ENCODE data around the gene SLC6A11. TPM values are rescaled to one million over a fixed set of nuclear protein-coding genes. Genes with fewer than 3 reads are reported as not detected.

SLC6A11 gene
- total and polyA plus RNA-seq, 2 experiments from 2014 or later: 0.18 TPM; not detected in 1

DNA sequence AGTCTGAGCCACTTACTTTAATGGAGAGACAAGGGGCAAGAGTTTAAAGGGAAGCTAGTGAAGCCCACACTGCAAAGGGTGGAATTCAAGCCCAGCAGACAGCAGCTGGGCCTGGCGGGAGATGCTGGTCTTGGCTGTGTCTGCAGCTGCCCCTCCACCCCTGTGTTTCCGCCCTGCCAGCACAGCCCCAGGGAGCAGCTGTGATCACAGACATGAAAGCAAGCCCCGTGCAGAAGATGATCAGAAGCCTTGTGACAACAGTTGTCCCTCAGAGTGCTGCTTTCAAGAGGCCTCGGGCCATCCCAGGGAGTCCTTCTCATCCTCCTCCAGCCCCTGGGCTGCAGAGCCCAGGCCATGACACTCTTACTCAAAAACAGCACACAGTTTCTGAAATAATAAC is 152.4 kb downstream of the SLC6A11 start:
- H3K4me3 ChIP-seq: no peak overlapping the region
- H3K27me3 ChIP-seq: peaks cover 21% of the 10 kb centered on the region
- H3K4me1 ChIP-seq (ENCODE audit: low read depth): no peaks in the 10 kb centered on the region
- DNase-seq (ENCODE audit: low read depth in 1 of 2, low spot score in 1 of 2): no peak
- no peak for TF ChIP-seq CTCF (IDR thresholded peaks at IDR 0.05; ENCODE audit: low read depth, low read length)
- no peaks in the 10 kb centered on the region for H3K36me3 ChIP-seq
- no peak overlapping the region for H3K27ac ChIP-seq
- H3K9me3 ChIP-seq (ENCODE audit: low read depth): no peaks in the 10 kb centered on the region

DNA sequence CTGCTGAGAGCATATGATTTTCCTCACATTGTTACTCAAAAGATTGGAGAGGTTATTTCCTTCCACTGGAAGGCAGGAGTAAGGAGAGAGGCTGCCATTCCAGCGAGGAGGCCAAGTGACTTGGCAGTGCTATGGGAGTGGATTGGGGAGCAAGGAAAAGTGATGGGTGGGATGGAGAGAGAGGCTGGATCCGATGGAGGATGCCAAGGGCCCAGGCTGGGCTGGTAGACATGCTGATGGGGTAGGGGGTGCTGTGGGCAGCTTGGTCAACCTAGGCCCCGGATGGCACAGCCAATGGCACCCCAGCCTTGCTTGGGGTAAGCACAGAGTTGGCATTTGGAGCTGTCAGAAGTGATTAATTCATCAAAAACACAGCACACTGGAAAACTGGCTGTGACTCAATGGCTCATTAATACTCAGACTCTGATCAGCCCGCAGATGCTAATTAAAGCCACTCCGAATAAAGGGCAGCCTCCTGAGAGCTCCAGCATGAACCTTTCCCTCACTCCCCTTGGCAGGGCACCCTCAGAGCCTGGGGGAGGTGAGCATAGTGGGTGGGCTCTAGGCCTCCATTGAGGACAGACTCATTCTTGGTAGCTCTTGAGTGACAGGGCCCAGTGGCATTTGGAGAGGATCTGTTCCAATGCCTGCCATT is 154.4 kb downstream of the SLC6A11 start:
- H3K27me3 ChIP-seq: peaks cover 21% of the 10 kb centered on the region
- no peaks in the 10 kb centered on the region for H3K4me1 ChIP-seq (ENCODE audit: low read depth)
- no peak for DNase-seq (ENCODE audit: low read depth in 1 of 2, low spot score in 1 of 2)
- TF ChIP-seq CTCF (IDR thresholded peaks at IDR 0.05; ENCODE audit: low read depth, low read length): no peak
- no peaks in the 10 kb centered on the region for H3K36me3 ChIP-seq
- H3K9me3 ChIP-seq (ENCODE audit: low read depth): no peaks in the 10 kb centered on the region
- H3K27ac ChIP-seq: no peak overlapping the region
- no peak overlapping the region for H3K4me3 ChIP-seq

DNA sequence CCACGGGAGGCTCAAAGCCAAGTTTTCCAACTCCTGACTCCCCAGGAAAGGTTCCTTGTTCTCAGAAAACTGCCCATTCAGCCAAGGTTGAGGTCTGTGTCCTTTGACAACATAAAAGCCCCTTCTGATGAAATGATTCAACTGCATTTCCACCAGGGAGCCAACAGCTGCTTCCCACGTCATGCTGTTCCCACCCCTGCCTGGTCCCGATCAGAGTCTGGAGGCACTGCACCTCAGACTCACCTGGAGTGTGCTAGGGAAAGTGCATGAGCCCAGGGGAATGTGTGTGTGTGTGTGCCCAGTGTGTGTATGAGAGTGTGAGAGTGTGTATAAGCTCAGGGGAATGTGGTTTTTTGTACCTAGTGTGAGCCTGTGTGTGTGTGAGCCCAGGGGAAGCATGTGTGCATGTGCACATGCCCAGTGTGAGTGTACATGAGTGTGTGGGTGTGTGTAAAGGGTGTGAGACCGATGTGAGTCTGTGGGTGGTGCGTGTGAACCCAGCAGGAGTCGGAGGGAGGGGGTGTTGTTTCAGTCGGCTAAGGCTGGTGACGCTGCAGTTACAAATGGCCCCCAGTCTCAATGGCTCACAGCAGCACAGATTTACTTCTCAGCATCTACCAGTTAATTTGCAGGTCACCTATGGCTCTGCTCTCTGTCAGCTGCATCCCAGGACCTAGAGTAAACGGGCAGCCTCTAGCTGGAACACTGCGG is 156.2 kb downstream of the SLC6A11 start:
- Histone ChIP-seq H3K27ac (no peak overlapping the region), H3K4me3 (no peak overlapping the region), H3K9me3 (ENCODE audit: low read depth) (no peaks in the 10 kb centered on the region), H3K36me3 (no peaks in the 10 kb centered on the region), H3K27me3 (peaks cover 18% of the 10 kb centered on the region), H3K4me1 (ENCODE audit: low read depth) (no peaks in the 10 kb centered on the region)
- no peak for TF ChIP-seq CTCF (IDR thresholded peaks at IDR 0.05; ENCODE audit: low read depth, low read length)
- DNase-seq (ENCODE audit: low read depth in 1 of 2, low spot score in 1 of 2): no peak

GRCh38 chr3:10973046-10973595 is 157.1 kb downstream of the SLC6A11 start:
- DNase-seq (ENCODE audit: low read depth in 1 of 2, low spot score in 1 of 2): no peak
- Histone ChIP-seq H3K9me3 (ENCODE audit: low read depth) (no peaks in the 10 kb centered on the region), H3K27ac (no peak overlapping the region), H3K4me3 (no peak overlapping the region), H3K4me1 (ENCODE audit: low read depth) (no peaks in the 10 kb centered on the region), H3K36me3 (no peaks in the 10 kb centered on the region), H3K27me3 (peaks cover 18% of the 10 kb centered on the region)
- no peak for TF ChIP-seq CTCF (IDR thresholded peaks at IDR 0.05; ENCODE audit: low read depth, low read length)

DNA sequence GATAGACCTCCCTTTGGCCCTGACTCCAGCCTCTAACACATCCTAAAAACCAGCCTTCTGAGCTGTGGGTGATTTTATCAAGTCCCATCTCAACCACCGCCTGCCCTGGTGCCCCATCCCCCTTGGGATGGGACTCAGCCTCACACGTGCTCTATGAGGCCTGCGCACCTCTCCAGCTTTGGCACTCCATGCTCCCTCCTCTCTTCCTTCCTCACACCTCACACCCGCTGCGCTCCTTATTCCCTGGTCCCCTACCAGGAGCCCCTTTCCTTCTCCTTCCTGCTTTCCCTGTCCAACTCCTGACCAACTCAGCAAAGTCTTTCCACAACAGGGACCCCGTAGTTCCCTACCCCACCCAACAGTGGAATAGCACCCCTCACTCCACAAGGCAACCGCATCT is 158.1 kb downstream of the SLC6A11 start:
- Histone ChIP-seq H3K4me3 (no peak overlapping the region), H3K4me1 (ENCODE audit: low read depth) (no peaks in the 10 kb centered on the region), H3K27me3 (peaks cover 18% of the 10 kb centered on the region), H3K36me3 (no peaks in the 10 kb centered on the region), H3K27ac (no peak overlapping the region), H3K9me3 (ENCODE audit: low read depth) (no peaks in the 10 kb centered on the region)
- TF ChIP-seq CTCF (IDR thresholded peaks at IDR 0.05; ENCODE audit: low read depth, low read length): no peak
- DNase-seq (ENCODE audit: low read depth in 1 of 2, low spot score in 1 of 2): no peak

Measured in cardiac muscle cell (in vitro differentiated cells and primary cell).